ENCODE results near the gene SLC35E4. TPM values are rescaled to one million over a fixed set of nuclear protein-coding genes. Genes with fewer than 3 reads are reported as not detected.

The SLC35E4 gene
- total RNA-seq, 1 donor: 8.2 TPM

DNA sequence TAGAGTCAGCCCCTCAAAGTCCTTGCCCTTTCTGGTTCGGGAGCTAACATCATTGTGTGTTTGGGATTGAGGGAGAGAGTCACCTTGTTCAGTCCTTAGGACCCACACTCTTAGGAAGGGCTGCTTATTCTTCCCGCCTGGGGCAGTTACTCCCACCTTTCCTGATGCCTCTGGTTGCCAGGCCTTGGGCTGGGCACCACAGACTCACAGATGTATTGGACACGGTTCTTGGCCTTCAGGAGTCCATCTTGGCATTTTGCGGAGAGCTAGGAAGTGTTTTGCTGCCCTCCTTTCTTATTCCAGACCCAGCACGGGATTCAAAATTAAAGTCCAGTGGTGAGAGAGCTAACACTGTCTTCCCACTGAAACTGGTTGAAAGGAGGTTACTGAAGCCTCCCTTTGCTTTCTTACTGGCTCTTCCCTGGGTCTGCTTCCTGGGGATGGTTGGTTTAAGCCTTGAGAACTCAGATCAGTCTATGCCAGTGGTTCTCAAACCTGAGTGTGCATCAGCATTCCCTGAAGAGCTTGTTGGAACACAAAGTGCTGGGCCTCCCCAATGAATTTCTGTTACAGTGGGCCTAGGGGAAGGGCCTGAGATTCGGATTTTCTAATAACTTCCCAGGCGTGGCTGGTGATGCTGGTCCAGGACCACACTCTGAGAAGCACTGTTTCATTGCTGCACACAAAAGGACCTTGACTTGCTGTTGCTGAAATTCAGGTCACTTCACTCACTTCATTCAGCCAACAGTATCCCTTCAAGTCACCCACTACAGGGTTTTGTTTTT, 60.5 kb downstream of the SLC35E4 start:
- no peak for TF ChIP-seq CTCF (IDR thresholded peaks at IDR 0.05; ENCODE audit: insufficient read depth, low read depth, low read length)
- no peak overlapping the region for H3K4me3 ChIP-seq (ENCODE audit: low read depth, low read length)
- no peak for DNase-seq (ENCODE audit: low read depth)

Other genes starting within 250 kb of the SLC35E4 start
- 19.6 and 20.3 TPM in 2 replicates for gene RNF215, start 248.4 kb upstream of the SLC35E4 start, total RNA-seq
- gene SEC14L2, start 238.8 kb upstream of the SLC35E4 start, total RNA-seq: 9.5 and 12.2 TPM in 2 replicates
- gene MTFP1, start 210.0 kb upstream of the SLC35E4 start, total RNA-seq: 10.8 and 11.3 TPM in 2 replicates
- not detected in 2 replicates for gene SEC14L3, start 163.8 kb upstream of the SLC35E4 start, total RNA-seq
- gene SEC14L4, start 130.1 kb upstream of the SLC35E4 start, total RNA-seq: under 0.01 TPM in 2 replicates
- under 0.01 TPM in 1 of 2 replicates, not detected in the other for gene SEC14L6, start 89.0 kb upstream of the SLC35E4 start, total RNA-seq
- not detected in 2 replicates for gene GAL3ST1, start 61.1 kb upstream of the SLC35E4 start, total RNA-seq
- 51.4 and 57.3 TPM in 2 replicates for gene PES1, start 43.9 kb upstream of the SLC35E4 start, total RNA-seq
- 3.9 and 7.4 TPM in 2 replicates for gene TCN2, start 28.6 kb upstream of the SLC35E4 start, total RNA-seq
- 5.5 and 10.4 TPM in 2 replicates for gene DUSP18, start 32.1 kb downstream of the SLC35E4 start, total RNA-seq
- 0.43 and 0.97 TPM in 2 replicates for gene OSBP2, start 59.1 kb downstream of the SLC35E4 start, total RNA-seq

All from fibroblast of villous mesenchyme (primary cell).